Breast epithelium (tissue), 4 donors: Measurements from ENCODE around the gene MICAL3. TPM values are rescaled to one million over a fixed set of nuclear protein-coding genes. Genes with fewer than 3 reads are reported as not detected.
A peak's percentile ranks its signal among the peaks of the same experiment; 100 is the strongest.

ENCODE experiments used
- DNase-seq, 2 donors: peaks; one replicate each; pipeline ENCODE4 v3.0.0-alpha.2; 2019; ENCODE audit warnings: low spot score in 2 of 2
- H3K27ac ChIP-seq, 2 donors: fragments of 200-600 bp; sonication (generic) in 1 of 2; one replicate each; pipeline ENCODE4 v1.5.1; 2016 to 2019; ENCODE audit warnings: mild to moderate bottlenecking in 1 of 2
- H3K27me3 ChIP-seq, 2 donors: fragments of 200-600 bp; sonication (generic) in 1 of 2; one replicate each; pipeline versions ENCODE4 v1.5.1 to v1.6.0; 2017 to 2019; ENCODE audit warnings: control low read depth in 1 of 2, mild to moderate bottlenecking in 1 of 2
- H3K36me3 ChIP-seq: fragments of 200-600 bp; one replicate; pipeline ENCODE4 v1.5.1; 2019
- H3K4me1 ChIP-seq, 2 donors: fragments of 200-600 bp; sonication (generic); one replicate each; pipeline ENCODE4 v1.5.1; 2016 to 2019; ENCODE audit warnings: control low read depth in 1 of 2
- H3K4me3 ChIP-seq, 3 donors: fragments of 200-600 bp; sonication (generic); 1 replicate in 2 of 3; 2 replicates in 1 of 3; pipeline ENCODE4 v1.5.1; 2016 to 2019; ENCODE audit warnings: mild to moderate bottlenecking in 3 of 3, moderate library complexity in 2 of 3
- H3K9me3 ChIP-seq, 2 donors: fragments of 200-600 bp; sonication (generic) in 1 of 2; one replicate each; pipeline ENCODE4 v1.5.1; 2016 to 2019; ENCODE audit warnings: control low read depth in 1 of 2
- POLR2A ChIP-seq: fragments of 450-650 bp; IDR thresholded peaks from one replicate; pipeline ENCODE4 v1.6.1; 2016; ENCODE audit warnings: antibody characterized with exemption, mild to moderate bottlenecking, moderate library complexity
- POLR2AphosphoS5 ChIP-seq, 3 donors: sonication (generic); formaldehyde crosslinking; IDR thresholded peaks; one replicate each; pipeline ENCODE4 v1.6.1; 2017; ENCODE audit warnings: antibody characterized with exemption in 3 of 3
- intact Hi-C: fragments of 100-400 bp; cut with DNase I; formaldehyde crosslinking; loops from one replicate; pipeline ENCODE4 v1.15.1; 2023; ENCODE audit warnings: low total_unique reads
- total RNA-seq, 3 donors: library from RNA; depleted of rRNA; stranded (reverse); fragments of >200 nt; gene quantifications; one replicate each; pipeline ENCODE4 v1.1.0, GENCODE V29; 2016
- TF ChIP-seq, protein P1 (sequence below), 3 donors: fragments of 450-650 bp; IDR thresholded peaks; one replicate each; pipeline ENCODE4 v1.5.1; 2016 to 2017; ENCODE audit warnings: antibody characterized with exemption in 3 of 3, mild to moderate bottlenecking in 3 of 3, moderate library complexity in 3 of 3

The MICAL3 gene
- total RNA-seq, 3 donors from 2014 or later, result 19.5 to 42.3 (median 34.8) TPM

DNA sequence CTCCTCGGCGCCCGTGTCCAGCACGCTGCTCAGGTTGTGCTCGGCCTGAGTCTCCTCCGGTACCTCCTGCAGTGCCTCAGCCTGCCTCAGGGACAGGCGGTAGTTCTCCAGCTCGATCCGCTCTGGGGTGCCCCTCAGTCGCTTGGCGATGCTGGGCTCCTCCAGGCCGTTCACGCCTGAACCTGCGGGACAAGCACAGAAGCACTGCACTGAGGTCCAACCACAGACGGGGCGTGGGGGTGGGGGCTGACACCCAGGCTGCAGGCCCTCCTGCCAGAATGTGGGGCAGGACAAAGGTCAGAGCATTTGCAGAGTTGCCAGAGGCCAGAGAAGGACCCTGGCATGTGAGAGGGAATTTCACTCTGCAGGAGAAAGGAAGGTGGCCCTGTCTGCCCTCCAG lies 182.5 kb downstream of the MICAL3 start:
- Histone ChIP-seq H3K4me3 (peak overlapping the region in 1 of 3 donors; percentile 16), H3K4me1 (peaks cover 5 to 6% of the 10 kb centered on the region in 2 donors)
- intact Hi-C loops, result no loop called here

DNA sequence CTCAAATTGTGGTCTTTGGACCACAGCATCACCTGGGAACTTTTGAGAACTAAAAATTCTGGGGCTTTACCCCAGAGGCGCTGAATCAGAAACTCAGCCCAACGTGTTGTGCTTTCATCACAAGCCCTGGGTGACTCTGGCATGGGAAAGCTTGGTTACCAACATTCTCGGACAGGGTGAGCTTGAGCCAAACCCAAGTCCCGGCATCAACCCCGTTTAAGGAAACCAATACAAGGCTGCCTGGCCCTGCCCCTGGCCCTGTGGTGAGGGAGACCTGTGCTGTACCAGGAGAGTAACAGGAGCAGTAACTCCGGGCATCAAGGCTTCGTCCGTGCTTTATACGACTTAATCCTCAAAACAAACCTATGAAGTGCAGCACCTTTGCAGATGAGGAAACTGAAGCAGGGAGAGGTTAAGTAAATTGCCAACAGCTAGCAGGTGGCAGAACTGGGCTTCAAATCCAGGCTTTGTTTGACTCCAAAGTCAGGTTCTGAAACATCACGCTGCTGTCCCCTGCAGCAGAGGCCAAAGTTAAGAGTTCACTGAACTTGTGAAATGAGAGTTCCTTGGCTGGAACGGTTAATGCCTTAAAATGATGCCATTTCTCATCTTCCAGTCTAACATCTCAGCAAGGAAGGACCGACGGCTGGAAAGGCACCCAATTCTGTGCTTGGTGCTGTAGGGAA lies 186.0 kb downstream of the MICAL3 start:
- intact Hi-C loops, result no loop called here
- no peak overlapping the region for H3K4me3 ChIP-seq
- H3K36me3 ChIP-seq, result no peaks in the 10 kb centered on the region
- no peaks in the 10 kb centered on the region for H3K27me3 ChIP-seq
- peaks cover 0 to 5% of the 10 kb centered on the region in 2 donors for H3K4me1 ChIP-seq
- peak overlapping the region; percentile 85 to 93 for H3K27ac ChIP-seq
- peak in 1 of 2 donors; percentile 80 for DNase-seq
- H3K9me3 ChIP-seq, result no peaks in the 10 kb centered on the region
- TF ChIP-seq, protein P1, sequence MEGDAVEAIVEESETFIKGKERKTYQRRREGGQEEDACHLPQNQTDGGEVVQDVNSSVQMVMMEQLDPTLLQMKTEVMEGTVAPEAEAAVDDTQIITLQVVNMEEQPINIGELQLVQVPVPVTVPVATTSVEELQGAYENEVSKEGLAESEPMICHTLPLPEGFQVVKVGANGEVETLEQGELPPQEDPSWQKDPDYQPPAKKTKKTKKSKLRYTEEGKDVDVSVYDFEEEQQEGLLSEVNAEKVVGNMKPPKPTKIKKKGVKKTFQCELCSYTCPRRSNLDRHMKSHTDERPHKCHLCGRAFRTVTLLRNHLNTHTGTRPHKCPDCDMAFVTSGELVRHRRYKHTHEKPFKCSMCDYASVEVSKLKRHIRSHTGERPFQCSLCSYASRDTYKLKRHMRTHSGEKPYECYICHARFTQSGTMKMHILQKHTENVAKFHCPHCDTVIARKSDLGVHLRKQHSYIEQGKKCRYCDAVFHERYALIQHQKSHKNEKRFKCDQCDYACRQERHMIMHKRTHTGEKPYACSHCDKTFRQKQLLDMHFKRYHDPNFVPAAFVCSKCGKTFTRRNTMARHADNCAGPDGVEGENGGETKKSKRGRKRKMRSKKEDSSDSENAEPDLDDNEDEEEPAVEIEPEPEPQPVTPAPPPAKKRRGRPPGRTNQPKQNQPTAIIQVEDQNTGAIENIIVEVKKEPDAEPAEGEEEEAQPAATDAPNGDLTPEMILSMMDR (IDR thresholded peaks at IDR 0.05), result no peak
- TF ChIP-seq POLR2A, result no peak
- no peak for TF ChIP-seq POLR2AphosphoS5 (IDR thresholded peaks at IDR 0.05)

More for the DNA sequence above, 182.5 kb downstream of the MICAL3 start:
- DNase-seq, result no peak
- peak overlapping the region; percentile 9 to 72 for H3K27ac ChIP-seq
- TF ChIP-seq, protein P1 (IDR thresholded peaks at IDR 0.05), result no peak
- TF ChIP-seq POLR2AphosphoS5 (IDR thresholded peaks at IDR 0.05) (no peak), POLR2A (no peak)
- no peaks in the 10 kb centered on the region for H3K9me3 ChIP-seq
- H3K27me3 ChIP-seq, result no peaks in the 10 kb centered on the region
- H3K36me3 ChIP-seq, result no peaks in the 10 kb centered on the region

DNA sequence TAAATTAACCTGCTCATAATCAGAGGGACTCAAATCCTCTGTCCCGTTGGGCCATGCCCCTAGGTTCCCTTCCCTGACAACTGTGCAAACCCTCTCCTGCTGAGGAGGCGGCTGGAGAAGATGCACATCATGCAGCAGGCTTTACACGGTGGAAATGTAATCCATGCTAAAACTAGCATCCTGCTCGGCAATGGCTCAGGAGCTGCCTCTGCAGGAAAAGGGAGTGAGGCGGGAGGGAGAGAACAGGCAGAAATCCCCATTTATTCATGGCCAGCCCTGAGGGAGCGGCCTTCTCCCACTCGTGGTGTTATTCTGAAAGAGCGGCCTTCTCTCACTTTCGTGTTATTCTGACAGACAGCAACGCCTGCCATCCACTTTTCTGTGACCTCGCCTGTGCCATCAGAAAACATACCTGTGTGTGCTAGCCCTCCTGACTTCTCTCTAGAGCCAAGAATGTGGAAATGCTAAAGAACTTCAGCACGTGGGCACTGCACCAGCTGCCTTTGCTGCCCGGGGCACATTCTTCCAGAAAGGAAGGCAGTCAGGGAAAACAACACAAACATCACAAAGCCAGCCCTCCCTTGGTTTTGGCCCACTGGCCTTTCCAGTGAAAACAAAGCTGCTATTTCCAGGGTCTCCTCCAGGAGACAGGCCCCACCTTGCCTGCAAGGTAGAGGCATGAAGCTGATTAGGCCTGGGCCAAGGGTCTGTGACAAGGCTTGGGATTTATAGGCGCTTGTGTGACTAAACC lies 187.2 kb downstream of the MICAL3 start:
- DNase-seq, result peak; percentile 84 to 95
- intact Hi-C loops, result no loop called here
- peaks cover 5% of the 10 kb centered on the region in 2 donors for H3K4me1 ChIP-seq

DNA sequence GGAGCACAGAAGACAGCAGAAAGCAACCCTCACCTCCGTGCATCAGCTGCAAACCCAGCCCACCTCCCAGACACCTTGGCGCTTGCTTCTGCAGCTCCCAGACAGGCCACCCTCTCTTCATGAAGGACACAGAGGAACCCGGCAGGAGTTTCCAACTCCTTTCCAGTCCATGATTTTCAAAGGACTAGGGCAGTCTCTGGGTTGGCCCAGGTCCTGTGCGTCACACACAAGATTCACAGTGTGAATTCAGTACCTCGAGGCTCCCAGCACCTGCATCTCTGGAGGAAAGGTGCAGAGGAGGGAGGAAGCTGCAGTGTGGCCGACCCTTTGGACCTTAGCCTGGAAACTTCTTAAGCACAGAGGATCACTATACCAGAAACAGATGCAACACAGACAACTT lies 189.1 kb downstream of the MICAL3 start:
- intact Hi-C loops, result no loop called here
- no peak for DNase-seq
- H3K36me3 ChIP-seq, result no peaks in the 10 kb centered on the region
- no peak overlapping the region for H3K4me3 ChIP-seq
- no peaks in the 10 kb centered on the region for H3K9me3 ChIP-seq
- H3K27ac ChIP-seq, result peak overlapping the region; percentile 85 to 93
- no peaks in the 10 kb centered on the region for H3K27me3 ChIP-seq
- no peak for TF ChIP-seq POLR2A
- no peak for TF ChIP-seq POLR2AphosphoS5 (IDR thresholded peaks at IDR 0.05)
- TF ChIP-seq, protein P1 (IDR thresholded peaks at IDR 0.05), result no peak
- peaks cover 5 to 11% of the 10 kb centered on the region in 2 donors for H3K4me1 ChIP-seq

More for the DNA sequence above, 187.2 kb downstream of the MICAL3 start:
- H3K4me3 ChIP-seq, result peak overlapping the region in 1 of 3 donors; percentile 11
- H3K27ac ChIP-seq, result peak overlapping the region; percentile 85 to 93
- H3K9me3 ChIP-seq, result no peaks in the 10 kb centered on the region
- no peaks in the 10 kb centered on the region for H3K27me3 ChIP-seq
- H3K36me3 ChIP-seq, result no peaks in the 10 kb centered on the region
- TF ChIP-seq, protein P1 (IDR thresholded peaks at IDR 0.05), result peak in 1 of 3 donors; percentile 38
- no peak for TF ChIP-seq POLR2A
- TF ChIP-seq POLR2AphosphoS5 (IDR thresholded peaks at IDR 0.05), result peak; percentile 52 to 86 (median 61)

DNA sequence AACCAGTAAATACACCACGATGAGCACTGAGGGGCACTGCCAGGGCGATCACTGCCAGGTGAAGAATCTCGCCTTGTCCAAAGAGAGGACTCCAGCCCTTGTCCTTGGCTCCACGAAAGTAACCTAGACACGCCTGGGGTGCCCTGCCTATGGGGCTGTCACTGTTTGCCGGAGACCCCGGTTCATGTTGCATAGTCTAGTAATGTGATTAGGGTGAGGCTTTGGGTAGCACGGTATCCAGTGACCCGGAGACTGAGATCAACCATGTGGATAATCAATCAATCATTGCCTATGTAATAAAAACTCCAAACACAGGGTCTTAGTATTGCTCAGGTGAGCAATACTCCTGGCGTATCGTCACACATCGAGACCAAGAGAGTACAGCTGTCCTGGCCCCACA lies 190.9 kb downstream of the MICAL3 start:
- peaks cover 5 to 13% of the 10 kb centered on the region in 2 donors for H3K4me1 ChIP-seq

More for the DNA sequence above, 190.9 kb downstream of the MICAL3 start:
- peak overlapping the region in 1 of 2 donors; percentile 88 for H3K27ac ChIP-seq
- DNase-seq, result no peak
- intact Hi-C loops, result loop anchor here (5.0 kb wide), 1 partner anchor 244 kb away; the partner anchor contains the start of gene PEX26
- H3K36me3 ChIP-seq, result no peaks in the 10 kb centered on the region
- H3K27me3 ChIP-seq, result no peaks in the 10 kb centered on the region
- H3K9me3 ChIP-seq, result no peaks in the 10 kb centered on the region
- TF ChIP-seq, protein P1 (IDR thresholded peaks at IDR 0.05), result no peak
- TF ChIP-seq POLR2A, result no peak
- TF ChIP-seq POLR2AphosphoS5 (IDR thresholded peaks at IDR 0.05), result no peak
- H3K4me3 ChIP-seq, result no peak overlapping the region
